MCF 10A (cell line): ENCODE measurements around the gene GFI1B. TPM values are rescaled to one million over a fixed set of nuclear protein-coding genes. Genes with fewer than 3 reads are reported as not detected.
"Not testable (repeated sequence)": the region's sequence is repeated elsewhere in the genome, so short reads cannot be mapped to it uniquely, and the experiment has no call there.

ENCODE experiments used
- BruUV-seq: library from RNA; stranded (reverse); fragments of 400-500 nt; replicated peaks from 2 replicates; lab custom pipeline; 2021; lab: Mats Ljungman, UMichigan
- CTCF ChIA-PET: fragments of 300-600 bp; sonication (Branson Sonifier 250); formaldehyde crosslinking; extraction: SDS; loops from one replicate; lab custom pipeline; 2021; ENCODE audit warnings: antibody characterized with exemption, inconsistent platforms; lab: Yijun Ruan, JAX
- POLR2A ChIA-PET: fragments of 300-600, 350-650 bp; sonication (Branson Sonifier 250); formaldehyde crosslinking; extraction: SDS; loops from one replicate; lab custom pipeline; 2020; ENCODE audit warnings: antibody characterized with exemption, inconsistent platforms; lab: Yijun Ruan, JAX
- DNase-seq: peaks from one replicate; pipeline ENCODE4 v3.0.0-alpha.2; 2018; ENCODE audit not compliant: unreplicated experiment
- H3K27ac Mint-ChIP-seq: one replicate; pipeline ENCODE4 v1.8.0; 2022; ENCODE audit warnings: mild to moderate bottlenecking, low read depth, mixed read lengths; ENCODE audit not compliant: unreplicated experiment
- H3K27me3 Mint-ChIP-seq: one replicate; pipeline ENCODE4 v1.8.0; 2022; ENCODE audit warnings: mixed read lengths; ENCODE audit not compliant: insufficient read depth, unreplicated experiment
- H3K36me3 Mint-ChIP-seq: one replicate; pipeline ENCODE4 v1.8.0; 2022; ENCODE audit warnings: mild to moderate bottlenecking, moderate library complexity, mixed read lengths; ENCODE audit not compliant: insufficient read depth, unreplicated experiment
- H3K4me1 Mint-ChIP-seq: one replicate; pipeline ENCODE4 v1.8.0; 2022; ENCODE audit warnings: mixed read lengths; ENCODE audit not compliant: insufficient read depth, unreplicated experiment
- H3K4me3 Mint-ChIP-seq: one replicate; pipeline ENCODE4 v1.8.0; 2022; ENCODE audit warnings: mild to moderate bottlenecking, moderate library complexity, mixed read lengths; ENCODE audit not compliant: unreplicated experiment
- H3K9me3 Mint-ChIP-seq: one replicate; pipeline ENCODE4 v1.8.0; 2022; ENCODE audit warnings: mixed read lengths; ENCODE audit not compliant: unreplicated experiment
- intact Hi-C: fragments of 100-400 bp; cut with micrococcal nuclease; formaldehyde crosslinking; loops from 2 replicates; pipeline ENCODE4 v1.14.1; 2022
- total RNA-seq: library from RNA; stranded (reverse); gene quantifications from 2 replicates; pipeline ENCODE4 v1.2.3, GENCODE V29; 2022
- TF ChIP-seq, protein P1 (sequence below): fragments of 200-600 bp; IDR thresholded peaks from one replicate; pipeline ENCODE4 v1.8.0; 2022; ENCODE audit warnings: antibody characterized with exemption, mild to moderate bottlenecking; ENCODE audit not compliant: unreplicated experiment

The GFI1B gene
- total RNA-seq, 1 experiment from 2014 or later: not detected

DNA sequence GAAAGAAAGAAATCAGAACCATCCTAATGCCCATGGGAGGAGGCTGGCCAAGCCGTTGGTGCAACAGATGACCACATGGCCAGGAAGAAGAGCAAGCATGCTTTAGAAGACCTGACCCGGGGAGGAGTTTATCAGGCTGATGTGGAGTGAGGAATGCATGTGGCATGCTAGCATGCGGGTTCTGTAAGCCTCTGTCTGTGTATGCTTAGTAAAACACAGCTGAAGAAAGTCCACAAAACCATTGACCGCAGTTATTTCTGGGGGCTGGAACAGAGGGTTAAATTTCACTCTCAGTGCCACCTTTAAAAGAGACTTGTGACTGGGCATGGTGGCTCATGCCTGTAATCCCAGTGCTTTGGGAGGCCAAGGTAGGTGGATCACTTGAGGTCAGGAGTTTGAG, 19.1 kb downstream of the GFI1B start:
- Mint-ChIP-seq H3K27ac (no peak overlapping the region), H3K4me3 (no peak overlapping the region), H3K36me3 (no peaks in the 10 kb centered on the region), H3K9me3 (no peaks in the 10 kb centered on the region), H3K4me1 (peaks cover 14% of the 10 kb centered on the region), H3K27me3 (peaks cover 16% of the 10 kb centered on the region)
- no TSS peak for BruUV-seq
- DNase-seq: no peak
- ChIA-PET CTCF (interaction anchor here (0.7 kb wide), 1 partner anchor 24 kb away, joined by 7 read pairs; no protein-coding TSS in a partner anchor), POLR2A (interaction anchor here (0.6 kb wide), 1 partner anchor 54 kb away, joined by 3 read pairs; no protein-coding TSS in a partner anchor)
- intact Hi-C loops: no loop called here
- TF ChIP-seq, protein P1, sequence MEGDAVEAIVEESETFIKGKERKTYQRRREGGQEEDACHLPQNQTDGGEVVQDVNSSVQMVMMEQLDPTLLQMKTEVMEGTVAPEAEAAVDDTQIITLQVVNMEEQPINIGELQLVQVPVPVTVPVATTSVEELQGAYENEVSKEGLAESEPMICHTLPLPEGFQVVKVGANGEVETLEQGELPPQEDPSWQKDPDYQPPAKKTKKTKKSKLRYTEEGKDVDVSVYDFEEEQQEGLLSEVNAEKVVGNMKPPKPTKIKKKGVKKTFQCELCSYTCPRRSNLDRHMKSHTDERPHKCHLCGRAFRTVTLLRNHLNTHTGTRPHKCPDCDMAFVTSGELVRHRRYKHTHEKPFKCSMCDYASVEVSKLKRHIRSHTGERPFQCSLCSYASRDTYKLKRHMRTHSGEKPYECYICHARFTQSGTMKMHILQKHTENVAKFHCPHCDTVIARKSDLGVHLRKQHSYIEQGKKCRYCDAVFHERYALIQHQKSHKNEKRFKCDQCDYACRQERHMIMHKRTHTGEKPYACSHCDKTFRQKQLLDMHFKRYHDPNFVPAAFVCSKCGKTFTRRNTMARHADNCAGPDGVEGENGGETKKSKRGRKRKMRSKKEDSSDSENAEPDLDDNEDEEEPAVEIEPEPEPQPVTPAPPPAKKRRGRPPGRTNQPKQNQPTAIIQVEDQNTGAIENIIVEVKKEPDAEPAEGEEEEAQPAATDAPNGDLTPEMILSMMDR: no peak

DNA sequence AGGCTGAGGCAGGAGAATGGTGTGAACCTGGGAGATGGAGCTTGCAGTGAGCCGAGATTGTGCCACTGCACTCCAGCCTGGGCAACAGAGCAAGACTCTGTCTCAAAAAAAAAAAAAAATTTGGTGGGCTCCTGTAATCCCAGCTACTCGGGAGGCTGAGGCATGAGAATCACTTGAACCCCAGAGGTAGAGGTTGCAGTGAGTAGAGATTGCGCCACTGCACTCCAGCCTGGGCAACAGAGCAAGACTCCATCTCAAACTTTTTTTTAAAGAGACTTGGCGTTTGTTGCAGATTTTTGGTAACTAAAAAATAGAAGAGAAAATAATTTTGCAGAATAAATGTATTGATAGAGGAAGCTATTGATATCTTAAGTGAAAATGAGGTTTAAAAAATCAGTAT, 19.7 kb downstream of the GFI1B start:
- H3K4me3 Mint-ChIP-seq, BruUV-seq, DNase-seq, H3K27ac Mint-ChIP-seq, H3K36me3 Mint-ChIP-seq, intact Hi-C loops, H3K9me3 Mint-ChIP-seq: not testable (repeated sequence)
- CTCF ChIA-PET: interaction anchor here (0.8 kb wide), 1 partner anchor 59 kb away, joined by 5 read pairs; no protein-coding TSS in a partner anchor
- POLR2A ChIA-PET: interaction anchor here (0.6 kb wide), 1 partner anchor 53 kb away, joined by 3 read pairs; no protein-coding TSS in a partner anchor
- H3K27me3 Mint-ChIP-seq: peaks cover 16% of the 10 kb centered on the region
- H3K4me1 Mint-ChIP-seq: peaks cover 15% of the 10 kb centered on the region

DNA sequence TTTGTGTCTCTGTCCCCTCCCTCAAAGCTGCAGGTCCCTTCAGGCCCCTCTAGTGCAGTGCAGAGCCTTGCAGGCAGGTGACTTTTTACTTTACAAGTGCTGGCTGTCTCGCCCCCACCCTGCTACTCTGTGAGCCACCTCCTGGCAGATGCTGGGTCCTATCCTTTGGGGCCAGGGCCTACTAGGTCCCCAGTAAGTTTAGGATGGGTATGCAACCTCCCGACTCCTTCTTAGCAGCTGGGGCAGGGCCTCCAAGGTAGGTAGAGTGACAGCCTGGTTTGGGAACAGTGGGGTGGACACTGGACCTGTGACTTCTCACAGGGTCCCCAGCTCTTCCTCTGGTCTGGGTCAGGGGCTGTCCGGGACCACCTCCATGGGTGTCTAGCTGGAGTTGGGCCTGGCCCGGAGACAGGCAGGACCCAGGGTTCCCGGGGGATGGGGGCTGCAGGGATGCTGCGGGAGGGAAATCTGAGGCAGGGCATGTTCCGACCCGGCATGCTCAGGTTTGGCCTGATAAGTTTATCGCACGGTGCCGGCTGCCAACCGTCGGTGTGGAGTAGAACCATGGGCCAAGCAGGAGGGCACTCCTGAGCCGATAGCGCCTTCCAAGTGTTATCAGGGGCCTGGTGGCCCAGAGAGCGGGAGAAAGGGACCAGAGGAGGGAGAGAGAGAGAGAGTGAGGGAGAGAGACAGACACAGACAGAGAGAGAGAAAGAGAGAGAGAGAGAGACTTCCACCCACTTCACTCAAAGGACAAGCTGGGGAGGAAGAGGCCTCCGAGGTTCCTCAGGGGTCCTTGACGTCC, 20.5 kb downstream of the GFI1B start:
- peaks cover 15% of the 10 kb centered on the region for H3K4me1 Mint-ChIP-seq
- H3K4me3 Mint-ChIP-seq: no peak overlapping the region
- H3K9me3 Mint-ChIP-seq: no peaks in the 10 kb centered on the region
- ChIA-PET POLR2A (no interaction called here), CTCF (interaction anchor here (0.6 to 1.1 kb wide), 4 partner anchors 23 to 491 kb away, joined by 3 to 5 read pairs (median 4); no protein-coding TSS in a partner anchor)
- DNase-seq: no peak
- peaks cover 16% of the 10 kb centered on the region for H3K27me3 Mint-ChIP-seq
- TF ChIP-seq, protein P1: no peak
- intact Hi-C loops: no loop called here
- no TSS peak for BruUV-seq
- no peak overlapping the region for H3K27ac Mint-ChIP-seq
- H3K36me3 Mint-ChIP-seq: no peaks in the 10 kb centered on the region

DNA sequence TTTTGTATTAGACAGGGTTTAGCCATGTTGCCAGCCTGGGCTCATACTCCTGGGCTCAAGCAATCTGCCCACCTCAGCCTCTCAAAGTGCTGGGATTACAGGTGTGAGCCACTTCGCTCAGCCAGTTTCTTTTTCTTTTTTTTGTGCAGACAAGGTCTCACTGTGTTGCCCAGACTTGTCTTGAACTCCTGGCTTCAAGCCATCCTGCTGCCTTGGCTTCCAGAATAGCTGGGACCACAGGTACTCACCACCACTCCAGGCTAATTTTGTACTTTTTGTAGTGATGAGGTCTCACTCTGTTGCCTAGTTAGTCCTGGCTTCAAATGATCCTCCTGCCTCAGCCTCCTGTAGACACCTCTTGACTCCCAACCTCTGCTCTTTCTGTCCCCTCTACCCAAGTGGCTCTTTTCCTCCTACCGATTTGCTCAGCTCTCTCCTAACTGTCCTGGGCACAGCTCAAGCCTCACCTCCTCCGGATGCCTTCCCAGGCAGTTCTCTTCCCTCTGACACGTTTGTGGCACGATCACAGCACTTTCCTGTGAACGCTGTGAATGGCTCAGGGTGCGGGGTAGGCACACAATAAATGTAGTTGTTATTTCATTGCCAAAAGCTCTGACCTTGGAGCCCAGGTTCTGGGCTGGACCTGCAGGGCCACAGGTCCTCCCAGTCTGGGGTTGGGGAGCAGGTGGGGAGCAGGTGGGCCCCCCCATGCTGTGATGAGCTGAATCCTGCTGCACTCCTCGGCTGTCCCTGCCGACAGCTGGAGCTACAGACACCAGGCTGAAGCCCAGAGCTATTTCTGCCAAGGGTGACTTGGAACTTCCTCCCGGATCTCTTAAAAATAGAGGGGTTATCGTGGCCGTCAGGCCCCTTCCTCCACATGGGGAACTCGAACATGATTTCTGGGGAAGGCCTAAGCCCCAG, 23.9 kb downstream of the GFI1B start:
- H3K4me1 Mint-ChIP-seq: peaks cover 9% of the 10 kb centered on the region
- peak; percentile 79 for DNase-seq
- CTCF ChIA-PET: interaction anchor here (0.6 to 4.4 kb wide), 4 partner anchors 10 to 30 kb away, joined by 3 to 37 read pairs (median 4); no protein-coding TSS in a partner anchor
- H3K27me3 Mint-ChIP-seq: peaks cover 36% of the 10 kb centered on the region
- H3K36me3 Mint-ChIP-seq: no peaks in the 10 kb centered on the region
- POLR2A ChIA-PET: interaction anchor here (0.6 to 2.0 kb wide), 7 partner anchors 11 to 767 kb away, joined by 3 to 10 read pairs (median 4); partner anchors contain the start of gene GTF3C5
- intact Hi-C loops: no loop called here
- no peak overlapping the region for H3K27ac Mint-ChIP-seq
- BruUV-seq: no TSS peak
- peaks cover 8% of the 10 kb centered on the region for H3K9me3 Mint-ChIP-seq
- no peak overlapping the region for H3K4me3 Mint-ChIP-seq
- TF ChIP-seq, protein P1: no peak
